ENCODE measurements around the gene SNRPD2.

GRCh38 chr19:45682908-45683307 lies 8.8 kb downstream of the SNRPD2 start:
- no peak for TF ChIP-seq POLR2AphosphoS5 (IDR thresholded peaks at IDR 0.05; ENCODE audit: low read depth, low read length)
- no peak for TF ChIP-seq SIN3A (IDR thresholded peaks at IDR 0.05; ENCODE audit: borderline replicate concordance, insufficient read depth, low read length)
- TF ChIP-seq TAF1 (IDR thresholded peaks at IDR 0.05; ENCODE audit: borderline replicate concordance, insufficient read depth, low read length), result no peak
- no peak for TF ChIP-seq REST (IDR thresholded peaks at IDR 0.05; ENCODE audit: insufficient read depth in 1 of 2, low read depth in 2 of 2, low read length in 2 of 2)
- TF ChIP-seq FOXP2 (optimal IDR thresholded peaks at IDR 0.05; ENCODE audit: borderline replicate concordance, extremely low read depth, extremely low read length, insufficient read depth), result no peak
